Measurements from ENCODE around the gene ELF4.
A peak's percentile ranks its signal among the peaks of the same experiment; 100 is the strongest.

ELF4 gene

GRCh38 chrX:130030826-130031225, 79.5 kb downstream of the ELF4 start:
- H3K27me3 ChIP-seq (ENCODE audit: low read depth, low read length): no peaks in the 10 kb centered on the region
- no peak overlapping the region for H3K4me2 ChIP-seq (ENCODE audit: low read length)
- H4K20me1 ChIP-seq (ENCODE audit: insufficient read depth, low read length): no peaks in the 10 kb centered on the region
- peaks cover 11% of the 10 kb centered on the region for H3K36me3 ChIP-seq (replicated peaks; ENCODE audit: low read depth, low read length)
- no peak overlapping the region for H3K27ac ChIP-seq (ENCODE audit: low read length)
- H3K4me1 ChIP-seq (ENCODE audit: low read length): no peaks in the 10 kb centered on the region
- H2AFZ ChIP-seq (ENCODE audit: low read depth, low read length): no peak overlapping the region
- H3K4me3 ChIP-seq (ENCODE audit: low read length): no peak overlapping the region
- no peak overlapping the region for H3K9ac ChIP-seq (ENCODE audit: low read length)
- no peak for TF ChIP-seq EZH2phosphoT487 (IDR thresholded peaks at IDR 0.05; ENCODE audit: low read depth)
- TF ChIP-seq, protein P1, sequence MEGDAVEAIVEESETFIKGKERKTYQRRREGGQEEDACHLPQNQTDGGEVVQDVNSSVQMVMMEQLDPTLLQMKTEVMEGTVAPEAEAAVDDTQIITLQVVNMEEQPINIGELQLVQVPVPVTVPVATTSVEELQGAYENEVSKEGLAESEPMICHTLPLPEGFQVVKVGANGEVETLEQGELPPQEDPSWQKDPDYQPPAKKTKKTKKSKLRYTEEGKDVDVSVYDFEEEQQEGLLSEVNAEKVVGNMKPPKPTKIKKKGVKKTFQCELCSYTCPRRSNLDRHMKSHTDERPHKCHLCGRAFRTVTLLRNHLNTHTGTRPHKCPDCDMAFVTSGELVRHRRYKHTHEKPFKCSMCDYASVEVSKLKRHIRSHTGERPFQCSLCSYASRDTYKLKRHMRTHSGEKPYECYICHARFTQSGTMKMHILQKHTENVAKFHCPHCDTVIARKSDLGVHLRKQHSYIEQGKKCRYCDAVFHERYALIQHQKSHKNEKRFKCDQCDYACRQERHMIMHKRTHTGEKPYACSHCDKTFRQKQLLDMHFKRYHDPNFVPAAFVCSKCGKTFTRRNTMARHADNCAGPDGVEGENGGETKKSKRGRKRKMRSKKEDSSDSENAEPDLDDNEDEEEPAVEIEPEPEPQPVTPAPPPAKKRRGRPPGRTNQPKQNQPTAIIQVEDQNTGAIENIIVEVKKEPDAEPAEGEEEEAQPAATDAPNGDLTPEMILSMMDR (IDR thresholded peaks at IDR 0.05; ENCODE audit: low read depth, low read length): no peak
- no peaks in the 10 kb centered on the region for H3K79me2 ChIP-seq (ENCODE audit: low read length)
- no peaks in the 10 kb centered on the region for H3K9me3 ChIP-seq (ENCODE audit: insufficient read depth, low read length)

- peaks cover 9% of the 10 kb centered on the region for H3K4me1 ChIP-seq (ENCODE audit: low read length)
- no peak overlapping the region for H3K27ac ChIP-seq (ENCODE audit: low read length)
- H4K20me1 ChIP-seq (ENCODE audit: insufficient read depth, low read length): no peaks in the 10 kb centered on the region
- H3K4me3 ChIP-seq (ENCODE audit: low read length): no peak overlapping the region
- H3K27me3 ChIP-seq (ENCODE audit: low read depth, low read length): no peaks in the 10 kb centered on the region
- H3K36me3 ChIP-seq (replicated peaks; ENCODE audit: low read depth, low read length): peaks cover 13% of the 10 kb centered on the region
- TF ChIP-seq, protein P1 (IDR thresholded peaks at IDR 0.05; ENCODE audit: low read depth, low read length): peak; percentile 78
- TF ChIP-seq EZH2phosphoT487 (IDR thresholded peaks at IDR 0.05; ENCODE audit: low read depth): no peak
- no peaks in the 10 kb centered on the region for H3K79me2 ChIP-seq (ENCODE audit: low read length)
- no peak overlapping the region for H3K9ac ChIP-seq (ENCODE audit: low read length)
- H3K4me2 ChIP-seq (ENCODE audit: low read length): no peak overlapping the region
- H2AFZ ChIP-seq (ENCODE audit: low read depth, low read length): no peak overlapping the region
- no peaks in the 10 kb centered on the region for H3K9me3 ChIP-seq (ENCODE audit: insufficient read depth, low read length)
Observed at GRCh38 chrX:130028196-130028595, 82.1 kb downstream of the ELF4 start.

- Histone ChIP-seq H3K4me2 (ENCODE audit: low read length) (no peak overlapping the region), H2AFZ (ENCODE audit: low read depth, low read length) (no peak overlapping the region), H3K27ac (ENCODE audit: low read length) (no peak overlapping the region), H3K4me3 (ENCODE audit: low read length) (no peak overlapping the region), H3K36me3 (replicated peaks; ENCODE audit: low read depth, low read length) (peaks cover 18% of the 10 kb centered on the region), H3K4me1 (ENCODE audit: low read length) (peaks cover 9% of the 10 kb centered on the region), H3K79me2 (ENCODE audit: low read length) (no peaks in the 10 kb centered on the region), H4K20me1 (ENCODE audit: insufficient read depth, low read length) (no peaks in the 10 kb centered on the region), H3K27me3 (ENCODE audit: low read depth, low read length) (no peaks in the 10 kb centered on the region), H3K9ac (ENCODE audit: low read length) (no peak overlapping the region), H3K9me3 (ENCODE audit: insufficient read depth, low read length) (no peaks in the 10 kb centered on the region)
- TF ChIP-seq, protein P1 (IDR thresholded peaks at IDR 0.05; ENCODE audit: low read depth, low read length): no peak
- TF ChIP-seq EZH2phosphoT487 (IDR thresholded peaks at IDR 0.05; ENCODE audit: low read depth): no peak
Observed at GRCh38 chrX:130027569-130027968, 82.7 kb downstream of the ELF4 start.

DNA sequence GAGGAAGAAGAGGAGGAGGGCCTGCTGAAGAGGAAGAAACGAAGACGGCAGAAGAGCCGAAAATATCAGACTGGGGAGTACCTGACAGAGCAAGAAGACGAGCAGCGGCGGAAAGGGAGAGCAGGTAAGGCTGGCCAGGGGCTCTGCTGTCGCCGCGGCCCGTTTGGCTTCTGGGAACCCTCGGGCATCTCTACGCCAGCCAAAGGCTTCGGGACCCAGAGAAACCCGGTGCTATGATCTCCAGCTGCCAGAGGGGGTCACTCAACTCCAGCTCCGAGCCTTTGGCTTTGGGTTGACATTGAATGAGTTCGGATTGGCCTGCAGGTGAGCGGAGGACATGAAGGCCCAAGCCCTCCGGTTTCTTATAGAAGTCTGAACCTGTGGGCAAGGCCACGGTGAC, 85.0 kb downstream of the ELF4 start:
- Histone ChIP-seq H3K27me3 (ENCODE audit: low read depth, low read length) (no peaks in the 10 kb centered on the region), H2AFZ (ENCODE audit: low read depth, low read length) (no peak overlapping the region), H3K4me3 (ENCODE audit: low read length) (no peak overlapping the region), H3K4me2 (ENCODE audit: low read length) (no peak overlapping the region), H4K20me1 (ENCODE audit: insufficient read depth, low read length) (no peaks in the 10 kb centered on the region), H3K4me1 (ENCODE audit: low read length) (peaks cover 9% of the 10 kb centered on the region), H3K36me3 (replicated peaks; ENCODE audit: low read depth, low read length) (peaks cover 18% of the 10 kb centered on the region), H3K9ac (ENCODE audit: low read length) (no peak overlapping the region), H3K27ac (ENCODE audit: low read length) (no peak overlapping the region), H3K79me2 (ENCODE audit: low read length) (no peaks in the 10 kb centered on the region), H3K9me3 (ENCODE audit: insufficient read depth, low read length) (no peaks in the 10 kb centered on the region)
- no peak for TF ChIP-seq EZH2phosphoT487 (IDR thresholded peaks at IDR 0.05; ENCODE audit: low read depth)
- TF ChIP-seq, protein P1 (IDR thresholded peaks at IDR 0.05; ENCODE audit: low read depth, low read length): no peak

All from OCI-LY3 (cell line).